WTC11 (cell line): ENCODE data around the gene AJAP1.

Source experiments
- ATF1 ChIP-seq: sonication (generic); formaldehyde crosslinking; IDR thresholded peaks from 2 replicates; pipeline ENCODE4 v1.8.1; 2023; ENCODE audit warnings: mild to moderate bottlenecking, moderate library complexity, missing genetic modification reagents
- ESRRA ChIP-seq: sonication (generic); formaldehyde crosslinking; IDR thresholded peaks from 2 replicates; pipeline ENCODE4 v1.8.1; 2022; ENCODE audit warnings: mild to moderate bottlenecking, missing genetic modification reagents, borderline replicate concordance
- FOXJ3 ChIP-seq: sonication (generic); formaldehyde crosslinking; IDR thresholded peaks from 2 replicates; pipeline ENCODE4 v1.9.0; 2021; ENCODE audit warnings: missing genetic modification reagents, mild to moderate bottlenecking, borderline replicate concordance
- JUN ChIP-seq: sonication (generic); formaldehyde crosslinking; IDR thresholded peaks from 2 replicates; pipeline ENCODE4 v1.8.0; 2023; ENCODE audit warnings: mild to moderate bottlenecking, missing genetic modification reagents
- NR2C2 ChIP-seq: sonication (generic); formaldehyde crosslinking; IDR thresholded peaks from 2 replicates; pipeline ENCODE4 v1.8.0; 2022; ENCODE audit warnings: mild to moderate bottlenecking, missing genetic modification reagents
- TCF7 ChIP-seq: sonication (generic); formaldehyde crosslinking; IDR thresholded peaks from 2 replicates; pipeline ENCODE4 v1.8.0; 2022; ENCODE audit warnings: mild to moderate bottlenecking, low read depth, missing genetic modification reagents, moderate library complexity
- TF ChIP-seq, protein P1 (sequence below): fragments of 200-600 bp; IDR thresholded peaks from 2 replicates; pipeline ENCODE4 v1.8.0; 2022; ENCODE audit warnings: antibody characterized with exemption
- TF ChIP-seq, protein P2 (sequence below): sonication (generic); formaldehyde crosslinking; IDR thresholded peaks from 2 replicates; pipeline ENCODE4 v1.8.0; 2022; ENCODE audit warnings: mild to moderate bottlenecking, missing genetic modification reagents
- TF ChIP-seq, protein P3 (sequence below): sonication (generic); formaldehyde crosslinking; conservative IDR thresholded peaks from 2 replicates; pipeline ENCODE4 v1.8.1; 2023; ENCODE audit warnings: mild to moderate bottlenecking, low read depth, missing genetic modification reagents, moderate library complexity
- TF ChIP-seq, protein P4 (sequence below): sonication (generic); formaldehyde crosslinking; IDR thresholded peaks from 2 replicates; pipeline ENCODE4 v1.8.0; 2022; ENCODE audit warnings: mild to moderate bottlenecking, missing genetic modification reagents
- TF ChIP-seq, protein P5 (sequence below): sonication (generic); formaldehyde crosslinking; IDR thresholded peaks from 2 replicates; pipeline ENCODE4 v1.8.1; 2022; ENCODE audit warnings: mild to moderate bottlenecking, missing genetic modification reagents, moderate library complexity, borderline replicate concordance
- TF ChIP-seq, protein P6 (sequence below): sonication (generic); formaldehyde crosslinking; IDR thresholded peaks from 2 replicates; pipeline ENCODE4 v1.8.1; 2022; ENCODE audit warnings: missing genetic modification reagents, borderline replicate concordance
- TF ChIP-seq, protein P7 (sequence below): sonication (generic); formaldehyde crosslinking; conservative IDR thresholded peaks from 2 replicates; pipeline ENCODE4 v1.8.1; 2022; ENCODE audit warnings: mild to moderate bottlenecking, missing genetic modification reagents

DNA sequence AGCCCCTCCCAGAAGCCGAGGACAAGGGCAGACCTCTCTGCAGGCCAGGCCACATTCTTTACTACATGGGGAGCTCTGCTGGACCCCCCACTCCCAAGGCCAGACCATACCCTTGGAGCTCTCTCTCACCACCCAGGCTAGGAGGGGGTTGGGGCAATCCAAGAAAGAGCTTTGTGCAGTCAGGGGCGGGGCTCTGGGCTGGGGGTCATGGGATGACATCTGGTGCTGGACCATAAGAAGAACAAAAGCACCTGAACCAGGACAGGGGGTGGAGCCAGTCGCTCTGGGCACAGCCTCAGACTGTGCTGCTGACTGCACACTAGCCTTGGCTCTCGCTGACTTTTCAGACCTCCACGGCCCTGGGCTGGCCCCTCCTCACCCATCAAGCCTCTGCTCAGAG lies 23.1 kb upstream of the AJAP1 start:
- TF ChIP-seq, protein P1, sequence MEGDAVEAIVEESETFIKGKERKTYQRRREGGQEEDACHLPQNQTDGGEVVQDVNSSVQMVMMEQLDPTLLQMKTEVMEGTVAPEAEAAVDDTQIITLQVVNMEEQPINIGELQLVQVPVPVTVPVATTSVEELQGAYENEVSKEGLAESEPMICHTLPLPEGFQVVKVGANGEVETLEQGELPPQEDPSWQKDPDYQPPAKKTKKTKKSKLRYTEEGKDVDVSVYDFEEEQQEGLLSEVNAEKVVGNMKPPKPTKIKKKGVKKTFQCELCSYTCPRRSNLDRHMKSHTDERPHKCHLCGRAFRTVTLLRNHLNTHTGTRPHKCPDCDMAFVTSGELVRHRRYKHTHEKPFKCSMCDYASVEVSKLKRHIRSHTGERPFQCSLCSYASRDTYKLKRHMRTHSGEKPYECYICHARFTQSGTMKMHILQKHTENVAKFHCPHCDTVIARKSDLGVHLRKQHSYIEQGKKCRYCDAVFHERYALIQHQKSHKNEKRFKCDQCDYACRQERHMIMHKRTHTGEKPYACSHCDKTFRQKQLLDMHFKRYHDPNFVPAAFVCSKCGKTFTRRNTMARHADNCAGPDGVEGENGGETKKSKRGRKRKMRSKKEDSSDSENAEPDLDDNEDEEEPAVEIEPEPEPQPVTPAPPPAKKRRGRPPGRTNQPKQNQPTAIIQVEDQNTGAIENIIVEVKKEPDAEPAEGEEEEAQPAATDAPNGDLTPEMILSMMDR: no peak
- TF ChIP-seq, protein P2, sequence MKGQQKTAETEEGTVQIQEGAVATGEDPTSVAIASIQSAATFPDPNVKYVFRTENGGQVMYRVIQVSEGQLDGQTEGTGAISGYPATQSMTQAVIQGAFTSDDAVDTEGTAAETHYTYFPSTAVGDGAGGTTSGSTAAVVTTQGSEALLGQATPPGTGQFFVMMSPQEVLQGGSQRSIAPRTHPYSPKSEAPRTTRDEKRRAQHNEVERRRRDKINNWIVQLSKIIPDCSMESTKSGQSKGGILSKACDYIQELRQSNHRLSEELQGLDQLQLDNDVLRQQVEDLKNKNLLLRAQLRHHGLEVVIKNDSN (CRISPR knock-in tag): no peak
- TF ChIP-seq, protein P3, sequence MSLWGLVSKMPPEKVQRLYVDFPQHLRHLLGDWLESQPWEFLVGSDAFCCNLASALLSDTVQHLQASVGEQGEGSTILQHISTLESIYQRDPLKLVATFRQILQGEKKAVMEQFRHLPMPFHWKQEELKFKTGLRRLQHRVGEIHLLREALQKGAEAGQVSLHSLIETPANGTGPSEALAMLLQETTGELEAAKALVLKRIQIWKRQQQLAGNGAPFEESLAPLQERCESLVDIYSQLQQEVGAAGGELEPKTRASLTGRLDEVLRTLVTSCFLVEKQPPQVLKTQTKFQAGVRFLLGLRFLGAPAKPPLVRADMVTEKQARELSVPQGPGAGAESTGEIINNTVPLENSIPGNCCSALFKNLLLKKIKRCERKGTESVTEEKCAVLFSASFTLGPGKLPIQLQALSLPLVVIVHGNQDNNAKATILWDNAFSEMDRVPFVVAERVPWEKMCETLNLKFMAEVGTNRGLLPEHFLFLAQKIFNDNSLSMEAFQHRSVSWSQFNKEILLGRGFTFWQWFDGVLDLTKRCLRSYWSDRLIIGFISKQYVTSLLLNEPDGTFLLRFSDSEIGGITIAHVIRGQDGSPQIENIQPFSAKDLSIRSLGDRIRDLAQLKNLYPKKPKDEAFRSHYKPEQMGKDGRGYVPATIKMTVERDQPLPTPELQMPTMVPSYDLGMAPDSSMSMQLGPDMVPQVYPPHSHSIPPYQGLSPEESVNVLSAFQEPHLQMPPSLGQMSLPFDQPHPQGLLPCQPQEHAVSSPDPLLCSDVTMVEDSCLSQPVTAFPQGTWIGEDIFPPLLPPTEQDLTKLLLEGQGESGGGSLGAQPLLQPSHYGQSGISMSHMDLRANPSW (CRISPR knock-in tag): no peak
- TF ChIP-seq ESRRA (CRISPR knock-in tag) (no peak), JUN (CRISPR knock-in tag) (no peak), NR2C2 (CRISPR knock-in tag) (no peak), FOXJ3 (CRISPR knock-in tag) (no peak), ATF1 (CRISPR knock-in tag) (no peak), TCF7 (CRISPR knock-in tag) (no peak)
- TF ChIP-seq, protein P4, sequence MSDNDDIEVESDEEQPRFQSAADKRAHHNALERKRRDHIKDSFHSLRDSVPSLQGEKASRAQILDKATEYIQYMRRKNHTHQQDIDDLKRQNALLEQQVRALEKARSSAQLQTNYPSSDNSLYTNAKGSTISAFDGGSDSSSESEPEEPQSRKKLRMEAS (CRISPR knock-in tag): no peak
- TF ChIP-seq, protein P5, sequence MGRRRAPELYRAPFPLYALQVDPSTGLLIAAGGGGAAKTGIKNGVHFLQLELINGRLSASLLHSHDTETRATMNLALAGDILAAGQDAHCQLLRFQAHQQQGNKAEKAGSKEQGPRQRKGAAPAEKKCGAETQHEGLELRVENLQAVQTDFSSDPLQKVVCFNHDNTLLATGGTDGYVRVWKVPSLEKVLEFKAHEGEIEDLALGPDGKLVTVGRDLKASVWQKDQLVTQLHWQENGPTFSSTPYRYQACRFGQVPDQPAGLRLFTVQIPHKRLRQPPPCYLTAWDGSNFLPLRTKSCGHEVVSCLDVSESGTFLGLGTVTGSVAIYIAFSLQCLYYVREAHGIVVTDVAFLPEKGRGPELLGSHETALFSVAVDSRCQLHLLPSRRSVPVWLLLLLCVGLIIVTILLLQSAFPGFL (CRISPR knock-in tag): no peak
- TF ChIP-seq, protein P6, sequence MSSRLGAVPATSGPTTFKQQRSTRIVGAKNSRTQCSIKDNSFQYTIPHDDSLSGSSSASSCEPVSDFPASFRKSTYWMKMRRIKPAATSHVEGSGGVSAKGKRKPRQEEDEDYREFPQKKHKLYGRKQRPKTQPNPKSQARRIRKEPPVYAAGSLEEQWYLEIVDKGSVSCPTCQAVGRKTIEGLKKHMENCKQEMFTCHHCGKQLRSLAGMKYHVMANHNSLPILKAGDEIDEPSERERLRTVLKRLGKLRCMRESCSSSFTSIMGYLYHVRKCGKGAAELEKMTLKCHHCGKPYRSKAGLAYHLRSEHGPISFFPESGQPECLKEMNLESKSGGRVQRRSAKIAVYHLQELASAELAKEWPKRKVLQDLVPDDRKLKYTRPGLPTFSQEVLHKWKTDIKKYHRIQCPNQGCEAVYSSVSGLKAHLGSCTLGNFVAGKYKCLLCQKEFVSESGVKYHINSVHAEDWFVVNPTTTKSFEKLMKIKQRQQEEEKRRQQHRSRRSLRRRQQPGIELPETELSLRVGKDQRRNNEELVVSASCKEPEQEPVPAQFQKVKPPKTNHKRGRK: no peak
- TF ChIP-seq, protein P7, sequence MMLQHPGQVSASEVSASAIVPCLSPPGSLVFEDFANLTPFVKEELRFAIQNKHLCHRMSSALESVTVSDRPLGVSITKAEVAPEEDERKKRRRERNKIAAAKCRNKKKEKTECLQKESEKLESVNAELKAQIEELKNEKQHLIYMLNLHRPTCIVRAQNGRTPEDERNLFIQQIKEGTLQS (CRISPR knock-in tag): no peak
